Vagina (tissue), 2 donors: ENCODE measurements around the gene NUP98. TPM values are rescaled to one million over a fixed set of nuclear protein-coding genes. Genes with fewer than 3 reads are reported as not detected.

Experiments
- DNase-seq, 2 donors: peaks; one replicate each; pipeline ENCODE4 v3.0.0-alpha.2; 2017; ENCODE audit errors: extremely low spot score in 2 of 2
- H3K27ac ChIP-seq: fragments of 200-600 bp; sonication (generic); one replicate; pipeline ENCODE4 v1.5.1; 2019
- H3K27me3 ChIP-seq: fragments of 200-600 bp; sonication (generic); one replicate; pipeline ENCODE4 v1.5.1; 2019
- H3K36me3 ChIP-seq, 2 donors: fragments of 200-600 bp; sonication (generic); one replicate each; pipeline ENCODE4 v1.5.1; 2017 to 2019
- H3K4me1 ChIP-seq: fragments of 200-600 bp; sonication (generic); one replicate; pipeline ENCODE4 v1.5.1; 2019
- H3K4me3 ChIP-seq, 2 donors: fragments of 200-600 bp; sonication (generic); 1 replicate in 1 of 2; 2 replicates in 1 of 2; pipeline ENCODE4 v1.5.1; 2016 to 2019
- H3K9me3 ChIP-seq: fragments of 200-600 bp; sonication (generic); one replicate; pipeline ENCODE4 v1.5.1; 2019
- CTCF ChIP-seq, 3 experiments: fragments of 450-650 bp in 2 of 3; fragments of 200-600 bp in 1 of 3; sonication (generic) in 1 of 3; IDR thresholded peaks; one replicate each; pipeline ENCODE4 v1.5.1; 2017 to 2019; ENCODE audit warnings: antibody characterized with exemption in 3 of 3, mild to moderate bottlenecking in 2 of 3, moderate library complexity in 2 of 3
- POLR2A ChIP-seq, 2 donors: fragments of 450-650 bp; IDR thresholded peaks; one replicate each; pipeline ENCODE4 v1.6.1; 2017; ENCODE audit warnings: antibody characterized with exemption in 2 of 2, mild to moderate bottlenecking in 2 of 2, moderate library complexity in 2 of 2
- POLR2AphosphoS5 ChIP-seq, 2 donors: sonication (generic); formaldehyde crosslinking; IDR thresholded peaks; one replicate each; pipeline ENCODE4 v1.9.0; 2017; ENCODE audit warnings: antibody characterized with exemption in 2 of 2, mild to moderate bottlenecking in 2 of 2, low read depth in 1 of 2; ENCODE audit not compliant: insufficient read depth in 1 of 2
- intact Hi-C: fragments of 100-400 bp; cut with DNase I; formaldehyde crosslinking; loops from one replicate; pipeline ENCODE4 v1.15.1; 2023
- total RNA-seq: library from RNA; depleted of rRNA; stranded (reverse); fragments of >200 nt; gene quantifications from one replicate; pipeline ENCODE4 v1.2.3, GENCODE V29; 2016

NUP98 gene
- total RNA-seq, 1 donor from 2014 or later = 110 TPM

GRCh38 chr11:3665336-3666022 lies 131.9 kb downstream of the NUP98 start:
- Histone ChIP-seq H3K4me1 (no peaks in the 10 kb centered on the region), H3K4me3 (no peak overlapping the region), H3K27ac (no peak overlapping the region), H3K27me3 (no peaks in the 10 kb centered on the region), H3K36me3 (peaks cover 0 to 34% of the 10 kb centered on the region in 2 donors), H3K9me3 (no peaks in the 10 kb centered on the region)
- intact Hi-C loops = no loop called here
- no peak for DNase-seq
- TF ChIP-seq POLR2AphosphoS5 (IDR thresholded peaks at IDR 0.05; ENCODE audit: insufficient read depth in 1 of 2, low read depth in 1 of 2) (no peak), CTCF (IDR thresholded peaks at IDR 0.05) (no peak), POLR2A (IDR thresholded peaks at IDR 0.05) (no peak)

GRCh38 chr11:3664032-3664630 lies 133.2 kb downstream of the NUP98 start:
- TF ChIP-seq POLR2AphosphoS5 (IDR thresholded peaks at IDR 0.05; ENCODE audit: insufficient read depth in 1 of 2, low read depth in 1 of 2) (no peak), POLR2A (IDR thresholded peaks at IDR 0.05) (no peak), CTCF (IDR thresholded peaks at IDR 0.05) (no peak)
- intact Hi-C loops = no loop called here
- no peak overlapping the region for H3K4me3 ChIP-seq
- no peaks in the 10 kb centered on the region for H3K27me3 ChIP-seq
- H3K36me3 ChIP-seq = peaks cover 0 to 25% of the 10 kb centered on the region in 2 donors
- no peak overlapping the region for H3K27ac ChIP-seq
- H3K4me1 ChIP-seq = no peaks in the 10 kb centered on the region
- no peak for DNase-seq
- no peaks in the 10 kb centered on the region for H3K9me3 ChIP-seq

GRCh38 chr11:3662856-3663255 lies 134.5 kb downstream of the NUP98 start:
- TF ChIP-seq POLR2A (IDR thresholded peaks at IDR 0.05) (no peak), CTCF (IDR thresholded peaks at IDR 0.05) (no peak), POLR2AphosphoS5 (IDR thresholded peaks at IDR 0.05; ENCODE audit: insufficient read depth in 1 of 2, low read depth in 1 of 2) (no peak)
- H3K4me3 ChIP-seq = no peak overlapping the region
- no peaks in the 10 kb centered on the region for H3K4me1 ChIP-seq
- no peaks in the 10 kb centered on the region for H3K27me3 ChIP-seq
- no peak overlapping the region for H3K27ac ChIP-seq
- DNase-seq = no peak
- intact Hi-C loops = no loop called here
- H3K36me3 ChIP-seq = peaks cover 0 to 17% of the 10 kb centered on the region in 2 donors
- no peaks in the 10 kb centered on the region for H3K9me3 ChIP-seq

- Histone ChIP-seq H3K4me1 (no peaks in the 10 kb centered on the region), H3K9me3 (no peaks in the 10 kb centered on the region), H3K27ac (no peak overlapping the region), H3K36me3 (no peaks in the 10 kb centered on the region), H3K27me3 (no peaks in the 10 kb centered on the region), H3K4me3 (no peak overlapping the region)
- TF ChIP-seq CTCF (IDR thresholded peaks at IDR 0.05) = no peak
- TF ChIP-seq POLR2A (IDR thresholded peaks at IDR 0.05) = no peak
- TF ChIP-seq POLR2AphosphoS5 (IDR thresholded peaks at IDR 0.05; ENCODE audit: insufficient read depth in 1 of 2, low read depth in 1 of 2) = no peak
- intact Hi-C loops = no loop called here
- DNase-seq = no peak
These were observed 136.4 kb downstream of the NUP98 start for GRCh38 chr11:3660960-3661359.
